B cell (primary cell): ENCODE results near the gene CBX2. TPM values are rescaled to one million over a fixed set of nuclear protein-coding genes. Genes with fewer than 3 reads are reported as not detected.

Experiments
- ATAC-seq: fragments of 200-7000 bp; cut with Tn5 transposase; one replicate; pipeline ENCODE4 v1.10.0; 2021; ENCODE audit warnings: low read depth, mild to moderate bottlenecking, moderate number of reproducible peaks, moderate library complexity
- CTCF ChIA-PET: fragments of 350-600 bp; sonication (Branson Sonifier 250); formaldehyde crosslinking; loops from one replicate; lab custom pipeline; 2021; ENCODE audit warnings: antibody characterized with exemption, inconsistent platforms; lab: Charles Lee
- POLR2A ChIA-PET: fragments of 350-600 bp; sonication (Branson Sonifier 250); formaldehyde crosslinking; loops from one replicate; lab custom pipeline; 2021; ENCODE audit warnings: antibody characterized with exemption; lab: Charles Lee
- DNase-seq: peaks from one replicate; pipeline ENCODE4 v3.0.0; 2013
- H2AFZ ChIP-seq: 2 replicates; pipeline ENCODE4 v1.6.1; 2012; ENCODE audit warnings: mild to moderate bottlenecking, low read depth, low read length; ENCODE audit not compliant: insufficient read depth, poor library complexity, severe bottlenecking
- H3K27ac ChIP-seq, 2 donors: 1 replicate in 1 of 2; 2 replicates in 1 of 2; pipeline ENCODE4 v1.5.1; 2012 to 2013; ENCODE audit warnings: low read length in 2 of 2, mild to moderate bottlenecking in 2 of 2, moderate library complexity in 1 of 2
- H3K27me3 ChIP-seq, 4 experiments: fragments of 200-600 bp in 1 of 4; sonication (generic) in 1 of 4; replicated peaks in 1 of 4; 1 replicate in 2 of 4; 2 replicates in 2 of 4; pipeline versions ENCODE4 v1.6.1 to v1.7.0; 2013 to 2016; ENCODE audit warnings: low read length in 3 of 4, mild to moderate bottlenecking in 2 of 4, mixed read lengths in 1 of 4, moderate library complexity in 1 of 4; ENCODE audit not compliant: insufficient read depth in 4 of 4, control insufficient read depth in 3 of 4; ENCODE audit errors: control extremely low read depth in 1 of 4
- H3K36me3 ChIP-seq, 2 experiments: replicated peaks in 1 of 2; 1 replicate in 1 of 2; 2 replicates in 1 of 2; pipeline versions ENCODE4 v1.6.1 to v1.7.1; 2013; ENCODE audit warnings: low read length in 1 of 2; ENCODE audit not compliant: insufficient read depth in 2 of 2, control insufficient read depth in 1 of 2; ENCODE audit errors: control extremely low read depth in 1 of 2, extremely low read depth in 1 of 2
- H3K4me1 ChIP-seq, 2 donors: fragments of 200-600 bp in 1 of 2; sonication (generic) in 1 of 2; 1 replicate in 1 of 2; 2 replicates in 1 of 2; pipeline versions ENCODE4 v1.5.1 to v1.6.1; 2013 to 2017; ENCODE audit warnings: low read length in 2 of 2; ENCODE audit not compliant: control insufficient read depth in 2 of 2, insufficient read depth in 2 of 2
- H3K4me2 ChIP-seq: replicated peaks from 2 replicates; pipeline ENCODE3; 2012; ENCODE audit warnings: mild to moderate bottlenecking, low read depth, low read length; ENCODE audit not compliant: poor library complexity, severe bottlenecking
- H3K4me3 ChIP-seq, 5 experiments: fragments of 200-600 bp in 1 of 5; sonication (generic) in 1 of 5; 1 replicate in 3 of 5; 2 replicates in 2 of 5; pipeline versions ENCODE4 v1.5.1 to v1.7.0; 2011 to 2016; ENCODE audit warnings: low read length in 4 of 5, mild to moderate bottlenecking in 4 of 5, low read depth in 2 of 5, control low read depth in 1 of 5, moderate library complexity in 1 of 5; ENCODE audit not compliant: insufficient read depth in 1 of 5; ENCODE audit errors: control extremely low read depth in 1 of 5, extremely low read depth in 1 of 5
- H3K79me2 ChIP-seq: fragments of 200-600 bp; sonication (generic); one replicate; pipeline ENCODE4 v1.6.0; 2016; ENCODE audit warnings: low read length; ENCODE audit not compliant: control insufficient read depth, insufficient read depth
- H3K9ac ChIP-seq: fragments of 200-600 bp; sonication (generic); 2 replicates; pipeline ENCODE4 v1.6.1; 2017; ENCODE audit warnings: mild to moderate bottlenecking, low read length, moderate library complexity
- H3K9me3 ChIP-seq, 3 donors: one replicate each; pipeline versions ENCODE4 v1.6.1 to v1.7.1; 2013; ENCODE audit warnings: low read length in 2 of 3; ENCODE audit not compliant: control insufficient read depth in 2 of 3, insufficient read depth in 1 of 3; ENCODE audit errors: control extremely low read depth in 1 of 3
- H4K20me1 ChIP-seq: 2 replicates; pipeline ENCODE4 v1.6.0; 2012; ENCODE audit warnings: mild to moderate bottlenecking, low read length; ENCODE audit not compliant: insufficient read depth, control insufficient read depth, poor library complexity, severe bottlenecking
- H3K27ac Mint-ChIP-seq: one replicate; pipeline ENCODE4 v1.8.0; 2021; ENCODE audit warnings: mixed read lengths
- H3K27me3 Mint-ChIP-seq: one replicate; pipeline ENCODE4 v1.8.0; 2021; ENCODE audit warnings: mixed read lengths
- H3K4me1 Mint-ChIP-seq: one replicate; pipeline ENCODE4 v1.8.0; 2021; ENCODE audit warnings: mixed read lengths
- H3K4me3 Mint-ChIP-seq: one replicate; pipeline ENCODE4 v1.8.0; 2021; ENCODE audit warnings: mixed read lengths
- H3K9me3 Mint-ChIP-seq: one replicate; pipeline ENCODE4 v1.8.0; 2022; ENCODE audit warnings: mixed read lengths; ENCODE audit not compliant: insufficient read depth
- EZH2 ChIP-seq: IDR thresholded peaks from 2 replicates; pipeline ENCODE4 v1.6.1; 2012; ENCODE audit warnings: borderline replicate concordance, low read depth, mild to moderate bottlenecking, moderate library complexity, low read length; ENCODE audit not compliant: insufficient read depth, poor library complexity, severe bottlenecking
- WGBS: methylation state at CpG from one replicate; pipeline ENCODE4 v1.1.5; 2013; ENCODE audit warnings: missing lambda C conversion rate; ENCODE audit not compliant: insufficient coverage; 5-methylcytosine and 5-hydroxymethylcytosine counted together
- intact Hi-C: fragments of 100-400 bp; cut with micrococcal nuclease; formaldehyde crosslinking; loops from one replicate; pipeline ENCODE4 v1.10.0; 2022
- polyA plus RNA-seq: library from polyadenylated mRNA; depleted of rRNA; stranded (reverse); fragments of >200 nt; gene quantifications from 2 replicates; pipeline ENCODE4 v1.2.3, GENCODE V29; 2012
- total RNA-seq, 2 donors: library from RNA; stranded (reverse); fragments of 120-200 nt in 1 of 2; gene quantifications; 1 replicate in 1 of 2; 2 replicates in 1 of 2; pipeline versions ENCODE4 v1.2.3 to v1.2.4, GENCODE V29; 2013 to 2022
- TF ChIP-seq, protein P1 (sequence below): fragments of 200-600 bp; IDR thresholded peaks from one replicate; pipeline ENCODE4 v1.8.0; 2022; ENCODE audit warnings: antibody characterized with exemption, mild to moderate bottlenecking

The CBX2 gene
- total and polyA plus RNA-seq, 2 donors (not counting 1 experiment from before 2014, with no cell fraction given), result 0.10 to 0.47 TPM

DNA sequence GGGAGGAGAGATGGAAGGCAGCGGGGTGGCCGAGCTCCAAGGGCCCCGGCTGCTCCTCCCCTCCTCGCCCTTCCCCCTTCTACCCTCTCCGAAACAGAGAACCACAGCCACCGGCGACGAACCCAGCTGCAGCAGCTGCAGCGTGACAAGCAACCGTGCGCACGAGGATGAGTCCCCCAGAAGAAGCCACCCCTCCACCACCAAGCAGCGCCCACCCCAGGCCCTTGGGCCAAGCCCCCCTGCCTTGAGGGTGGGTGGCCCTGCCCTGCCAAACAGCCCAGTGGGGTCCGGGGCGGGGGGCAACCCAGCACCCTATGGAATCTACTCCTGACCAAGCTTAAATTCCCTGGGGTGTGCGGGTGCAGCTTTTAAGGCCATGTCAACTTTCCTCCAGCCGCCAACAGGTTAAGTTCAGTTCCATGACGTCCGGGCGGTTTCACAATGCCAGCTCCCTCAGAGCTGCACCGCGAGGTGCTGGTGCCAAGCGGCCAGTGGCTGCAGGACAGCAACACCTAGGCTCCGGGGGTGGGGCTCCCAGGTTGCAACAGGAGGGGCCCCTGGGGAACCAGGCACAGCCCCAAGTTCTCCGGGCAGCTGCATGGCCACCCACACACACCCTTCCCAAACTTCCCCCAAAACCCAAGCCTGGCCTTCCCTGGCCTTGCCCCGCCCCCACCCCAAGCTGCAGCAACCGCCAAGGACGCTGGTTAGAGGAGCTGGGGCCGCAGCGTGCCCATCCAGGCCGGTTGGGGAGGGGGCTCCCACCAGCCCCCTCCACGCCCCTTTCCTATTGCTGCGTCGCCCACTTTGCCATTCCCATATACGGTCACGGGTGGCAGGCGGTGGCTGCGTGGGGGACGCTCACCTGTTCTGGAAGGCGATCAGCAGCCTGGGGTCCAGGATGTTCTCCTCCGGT lies 59.3 kb downstream of the CBX2 start:
- CTCF ChIA-PET, result interaction anchor here (0.6 to 3.4 kb wide), 16 partner anchors 8 to 101 kb away, joined by 3 to 19 read pairs (median 4); partner anchors contain the start of gene CBX8
- peaks cover 0 to 27% (median 16%) of the 10 kb centered on the region in 4 experiments for H3K27me3 ChIP-seq
- DNase-seq, result peak; percentile 80

More for the DNA sequence above, 59.3 kb downstream of the CBX2 start:
- Histone ChIP-seq H4K20me1 (peaks cover 90% of the 10 kb centered on the region), H3K4me3 (peak overlapping the region; percentile 63 to 99 (median 94)), H3K9me3 (peaks cover 0 to 29% (median 0%) of the 10 kb centered on the region in 3 donors), H3K9ac (peak overlapping the region; percentile 85), H3K4me2 (peak overlapping the region; percentile 94), H3K79me2 (peaks cover 44% of the 10 kb centered on the region), H3K36me3 (peaks cover 0 to 34% of the 10 kb centered on the region in 2 experiments), H3K27ac (peak overlapping the region; percentile 66 to 67), H2AFZ (no peak overlapping the region), H3K4me1 (peaks cover 47 to 75% of the 10 kb centered on the region in 2 donors)
- Mint-ChIP-seq H3K9me3 (no peaks in the 10 kb centered on the region), H3K27ac (peak overlapping the region; percentile 98), H3K4me1 (peaks cover 48% of the 10 kb centered on the region), H3K27me3 (peaks cover 6% of the 10 kb centered on the region), H3K4me3 (peak overlapping the region; percentile 98)
- TF ChIP-seq, protein P1, sequence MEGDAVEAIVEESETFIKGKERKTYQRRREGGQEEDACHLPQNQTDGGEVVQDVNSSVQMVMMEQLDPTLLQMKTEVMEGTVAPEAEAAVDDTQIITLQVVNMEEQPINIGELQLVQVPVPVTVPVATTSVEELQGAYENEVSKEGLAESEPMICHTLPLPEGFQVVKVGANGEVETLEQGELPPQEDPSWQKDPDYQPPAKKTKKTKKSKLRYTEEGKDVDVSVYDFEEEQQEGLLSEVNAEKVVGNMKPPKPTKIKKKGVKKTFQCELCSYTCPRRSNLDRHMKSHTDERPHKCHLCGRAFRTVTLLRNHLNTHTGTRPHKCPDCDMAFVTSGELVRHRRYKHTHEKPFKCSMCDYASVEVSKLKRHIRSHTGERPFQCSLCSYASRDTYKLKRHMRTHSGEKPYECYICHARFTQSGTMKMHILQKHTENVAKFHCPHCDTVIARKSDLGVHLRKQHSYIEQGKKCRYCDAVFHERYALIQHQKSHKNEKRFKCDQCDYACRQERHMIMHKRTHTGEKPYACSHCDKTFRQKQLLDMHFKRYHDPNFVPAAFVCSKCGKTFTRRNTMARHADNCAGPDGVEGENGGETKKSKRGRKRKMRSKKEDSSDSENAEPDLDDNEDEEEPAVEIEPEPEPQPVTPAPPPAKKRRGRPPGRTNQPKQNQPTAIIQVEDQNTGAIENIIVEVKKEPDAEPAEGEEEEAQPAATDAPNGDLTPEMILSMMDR, result no peak
- no peak for TF ChIP-seq EZH2
- WGBS, result 1% methylated on average over 38 of the region's 41 CpGs
- ATAC-seq, result peak; percentile 31
- intact Hi-C loops, result loop anchor here (5.0 to 10.0 kb wide), 3 partner anchors 90 to 1702 kb away; partner anchors contain the start of genes ENPP7 and TMC8
- POLR2A ChIA-PET, result interaction anchor here (0.5 to 6.9 kb wide), 9 partner anchors 7 to 163 kb away, joined by 3 to 45 read pairs (median 4); partner anchors contain the start of gene CBX8

Other genes starting within 250 kb of the CBX2 start
- gene RBFOX3, start 167.1 kb upstream of the CBX2 start, total RNA-seq, result not detected in 2 replicates
- gene RBFOX3, start 167.1 kb upstream of the CBX2 start, polyA plus RNA-seq, result not detected in 2 replicates
- 6.7 and 7.8 TPM in 2 replicates for gene ENPP7, start 47.2 kb upstream of the CBX2 start, total RNA-seq
- 0.07 and 0.40 TPM in 2 replicates for gene ENPP7, start 47.2 kb upstream of the CBX2 start, polyA plus RNA-seq
- 6.8 and 10.3 TPM in 2 replicates for gene CBX8, start 18.9 kb downstream of the CBX2 start, total RNA-seq
- gene CBX8, start 18.9 kb downstream of the CBX2 start, polyA plus RNA-seq, result 0.31 and 0.36 TPM in 2 replicates
- 73.2 and 81.9 TPM in 2 replicates for gene CBX4, start 61.3 kb downstream of the CBX2 start, total RNA-seq
- 96.2 and 115 TPM in 2 replicates for gene CBX4, start 61.3 kb downstream of the CBX2 start, polyA plus RNA-seq